ENCODE results near the gene PLAAT5.
"Not testable (repeated sequence)": the region's sequence is repeated elsewhere in the genome, so short reads cannot be mapped to it uniquely, and the experiment has no call there.

The PLAAT5 gene

GRCh38 chr11:63480039-63480438, 10.9 kb downstream of the PLAAT5 start:
- no peak for DNase-seq (ENCODE audit: low read depth in 2 of 2)

- DNase-seq (ENCODE audit: low read depth in 2 of 2): peak; percentile 20 to 22
Observed at GRCh38 chr11:63478896-63479295, 12.1 kb downstream of the PLAAT5 start.

DNA sequence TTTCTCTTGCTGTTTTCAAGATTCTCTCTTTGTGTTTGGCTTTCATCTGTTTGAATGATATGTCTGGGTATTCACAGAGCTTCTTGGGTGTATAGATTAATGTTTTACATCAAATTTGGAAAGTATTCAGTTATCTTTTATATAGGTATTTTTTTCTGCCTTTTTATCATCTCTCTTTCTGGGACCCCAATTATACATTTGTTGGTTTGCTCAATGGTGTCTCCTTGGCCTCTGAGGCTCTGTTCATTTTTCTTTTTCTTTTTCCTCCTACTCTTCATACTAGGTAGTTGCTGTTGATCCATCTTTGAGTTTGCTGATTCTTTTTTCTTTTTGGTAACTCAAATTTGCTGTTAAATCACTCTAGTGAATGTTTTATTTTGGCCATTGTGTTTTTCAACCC, 14.3 kb downstream of the PLAAT5 start:
- no peak for DNase-seq (ENCODE audit: low read depth in 2 of 2)

DNA sequence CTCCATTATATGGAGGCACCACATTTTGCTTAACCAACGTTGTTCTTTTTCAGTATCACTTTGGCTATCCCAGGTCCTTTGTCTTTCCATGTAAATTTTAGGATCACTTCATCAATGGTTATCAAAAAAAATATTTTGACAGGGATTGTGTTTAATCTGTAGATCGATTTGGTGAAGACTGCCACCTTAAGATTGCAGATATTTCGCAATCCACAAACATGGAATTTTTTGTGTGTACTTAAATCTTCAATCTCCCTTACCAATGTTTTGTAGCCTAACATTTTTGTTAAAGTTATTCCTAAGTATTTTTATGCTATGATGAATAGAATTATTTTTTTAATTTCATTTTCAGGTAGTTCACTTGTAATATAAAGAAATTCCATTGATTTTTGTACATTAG, 18.6 kb downstream of the PLAAT5 start:
- no peak for DNase-seq (ENCODE audit: low read depth in 2 of 2)

DNA sequence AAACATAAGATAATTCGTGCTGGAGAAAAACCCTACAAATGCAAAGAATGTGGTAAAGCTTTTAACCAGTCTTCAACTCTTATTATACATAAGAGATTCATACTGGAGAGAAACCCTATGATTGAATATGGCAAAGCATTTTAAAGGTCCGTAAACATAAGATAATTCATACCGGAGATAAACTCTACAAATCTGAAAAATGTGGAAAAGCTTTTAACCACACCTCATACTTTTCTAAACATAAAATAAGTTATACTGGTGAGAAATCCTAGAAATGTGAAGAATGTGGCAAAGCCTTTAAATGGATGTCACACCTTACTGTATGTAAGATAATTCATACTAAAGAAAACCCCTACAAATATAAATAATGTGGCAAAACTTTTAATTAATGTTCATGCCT, 20.7 kb downstream of the PLAAT5 start:
- no peak for DNase-seq (ENCODE audit: low read depth in 2 of 2)

GRCh38 chr11:63462137-63462536, 28.8 kb downstream of the PLAAT5 start:
- DNase-seq (ENCODE audit: low read depth in 2 of 2): no peak

GRCh38 chr11:63459586-63459985, 31.4 kb downstream of the PLAAT5 start:
- DNase-seq (ENCODE audit: low read depth in 2 of 2): no peak

- no peak for DNase-seq (ENCODE audit: low read depth in 2 of 2)
Observed at GRCh38 chr11:63448646-63449045, 42.3 kb downstream of the PLAAT5 start.

GRCh38 chr11:63445720-63446119, 45.2 kb downstream of the PLAAT5 start:
- peak in 1 of 2 donors; percentile 8 for DNase-seq (ENCODE audit: low read depth in 2 of 2)

GRCh38 chr11:63445118-63445517, 45.8 kb downstream of the PLAAT5 start:
- DNase-seq (ENCODE audit: low read depth in 2 of 2): no peak

DNA sequence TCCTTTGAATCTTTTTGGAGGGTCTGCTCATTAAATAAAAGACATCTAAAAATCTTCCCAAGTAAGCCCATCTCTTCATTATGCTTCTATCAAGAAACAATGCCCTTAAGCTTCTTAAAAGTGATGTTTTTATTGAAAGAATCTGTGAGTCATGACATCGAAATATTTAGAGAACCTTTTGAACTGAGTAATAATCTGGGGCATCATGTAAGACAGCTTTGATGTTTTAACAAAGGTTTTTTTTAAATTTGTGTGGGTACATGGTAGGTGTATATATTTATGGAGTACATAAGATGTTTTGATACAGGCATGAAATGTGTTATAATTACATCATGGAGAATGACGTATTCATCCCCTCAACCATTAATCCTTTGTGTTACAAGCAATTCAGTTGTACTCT, 46.8 kb downstream of the PLAAT5 start:
- no peak for DNase-seq (ENCODE audit: low read depth in 2 of 2)

GRCh38 chr11:63443714-63444113, 47.3 kb downstream of the PLAAT5 start:
- DNase-seq (ENCODE audit: low read depth in 2 of 2): peak in 1 of 2 donors; percentile 30

- not testable (repeated sequence) for DNase-seq (ENCODE audit: low read depth in 2 of 2)
Observed at GRCh38 chr11:63435831-63436230, 55.1 kb downstream of the PLAAT5 start.

- not testable (repeated sequence) for DNase-seq (ENCODE audit: low read depth in 2 of 2)
Observed at GRCh38 chr11:63435351-63435750, 55.6 kb downstream of the PLAAT5 start.

DNA sequence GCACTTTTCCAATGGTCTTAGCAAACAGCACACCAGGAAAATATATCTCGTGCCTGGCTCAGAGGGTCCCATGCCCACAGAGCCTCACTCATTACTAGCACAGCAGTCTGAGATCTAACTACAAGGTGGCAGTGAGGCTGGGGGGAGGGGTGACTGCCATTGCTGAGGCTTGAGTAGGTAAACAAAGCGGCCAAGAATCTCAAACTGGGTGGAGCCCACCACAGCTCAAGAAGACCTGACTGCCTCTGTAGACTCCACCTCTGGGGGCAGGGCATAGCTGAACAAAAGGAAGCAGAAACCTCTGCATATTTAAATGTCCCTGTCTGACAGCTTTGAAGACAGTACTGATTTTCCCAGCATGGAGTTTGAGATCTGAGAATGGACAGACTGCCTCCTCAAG, 60.2 kb downstream of the PLAAT5 start:
- DNase-seq (ENCODE audit: low read depth in 2 of 2): not testable (repeated sequence)

GRCh38 chr11:63427971-63428508, 62.9 kb downstream of the PLAAT5 start:
- DNase-seq (ENCODE audit: low read depth in 2 of 2): no peak

- no peak for DNase-seq (ENCODE audit: low read depth in 2 of 2)
Observed at GRCh38 chr11:63417174-63417852, 73.7 kb downstream of the PLAAT5 start.

Data from stimulated activated CD4-positive, alpha-beta T cell treated with anti-CD3 and anti-CD28 coated beads, Interleukin-15, amount 100 ng/mL, for 48 hours (primary cell).